ENCODE results near the gene MFSD2B.

The MFSD2B gene

DNA sequence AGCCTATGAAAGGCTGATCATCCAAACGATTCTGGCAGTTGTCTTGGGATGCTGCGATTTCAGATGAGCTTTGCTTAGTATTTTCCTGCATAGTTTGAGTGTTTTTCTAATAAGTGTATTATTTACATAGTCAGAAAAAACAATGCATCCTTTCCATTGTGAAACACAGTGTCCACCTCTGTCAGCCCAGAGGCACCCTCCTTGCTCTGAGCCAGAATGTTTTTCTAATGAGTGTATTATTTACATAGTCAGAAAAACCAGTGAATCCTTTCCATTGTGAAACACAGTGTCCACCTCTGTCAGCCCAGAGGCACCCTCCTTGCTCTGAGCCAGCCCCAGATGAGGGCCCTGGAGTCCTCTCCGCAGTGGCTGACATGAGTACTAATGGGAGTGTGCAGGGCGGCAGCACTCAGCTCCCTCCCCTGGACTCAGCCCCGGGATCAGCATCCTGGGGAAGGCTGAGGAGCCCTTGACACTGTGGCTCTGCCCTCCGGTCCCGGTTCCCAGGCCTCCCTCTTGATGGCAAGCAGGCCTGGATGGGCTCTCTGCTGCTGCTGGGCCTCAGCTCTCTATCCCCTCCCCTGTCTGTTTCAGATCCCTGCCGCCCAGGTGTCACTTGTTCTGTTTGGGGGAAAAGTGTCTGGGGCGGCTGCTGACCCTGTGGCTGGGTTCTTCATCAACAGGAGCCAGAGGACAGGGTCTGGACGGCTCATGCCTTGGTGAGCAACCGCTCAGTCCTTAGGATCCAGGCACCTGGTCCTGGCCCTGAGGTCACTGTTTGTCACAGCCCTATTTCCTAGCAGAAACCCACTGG is 5.9 kb downstream of the MFSD2B start:
- Histone ChIP-seq H3K4me2 (ENCODE audit: low read depth, low read length, poor library complexity, severe bottlenecking) (no peak overlapping the region), H3K36me3 (ENCODE audit: low read length) (no peaks in the 10 kb centered on the region), H3K9ac (ENCODE audit: low read length) (no peak overlapping the region), H2AFZ (ENCODE audit: low read depth, low read length, severe bottlenecking) (no peak overlapping the region), H3K4me3 (ENCODE audit: insufficient read depth, low read length, poor library complexity, severe bottlenecking) (no peak overlapping the region), H3F3A (ENCODE audit: insufficient read depth) (no peaks in the 10 kb centered on the region), H3K9me3 (ENCODE audit: insufficient read depth, low read length) (no peaks in the 10 kb centered on the region), H4K20me1 (ENCODE audit: low read depth, low read length) (no peaks in the 10 kb centered on the region), H3K27me3 (ENCODE audit: low read length) (no peaks in the 10 kb centered on the region), H3K27ac (ENCODE audit: low read depth, low read length) (no peak overlapping the region), H3K79me2 (ENCODE audit: insufficient read depth, low read length) (no peaks in the 10 kb centered on the region), H3K9me2 (replicated peaks; ENCODE audit: insufficient read depth, low read length) (no peaks in the 10 kb centered on the region)
- no peak for TF ChIP-seq EZH2phosphoT487 (conservative IDR thresholded peaks at IDR 0.05; ENCODE audit: low read length)

DNA sequence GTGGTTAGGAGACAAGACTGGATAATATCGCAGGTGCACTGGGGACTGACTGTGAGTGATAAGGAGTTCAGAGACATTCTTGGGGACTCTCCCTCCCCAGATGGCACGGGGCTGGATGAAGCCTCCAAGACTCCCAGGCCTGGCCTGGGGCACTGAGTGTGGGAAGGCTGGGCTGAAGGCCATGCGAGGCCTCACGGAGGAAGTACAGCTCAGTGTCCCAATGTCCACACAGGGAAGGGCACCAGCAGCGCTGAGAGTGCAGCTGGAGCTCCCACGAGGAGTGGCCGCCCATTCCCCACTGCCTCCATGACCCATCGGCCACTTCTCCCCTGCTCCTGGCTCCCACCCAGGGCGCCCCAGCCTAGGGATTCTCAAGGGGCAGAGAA is 6.5 kb downstream of the MFSD2B start:
- no peaks in the 10 kb centered on the region for H3K27me3 ChIP-seq (ENCODE audit: low read length)
- no peak overlapping the region for H3K4me3 ChIP-seq (ENCODE audit: insufficient read depth, low read length, poor library complexity, severe bottlenecking)
- no peaks in the 10 kb centered on the region for H3K79me2 ChIP-seq (ENCODE audit: insufficient read depth, low read length)
- no peak overlapping the region for H3K9ac ChIP-seq (ENCODE audit: low read length)
- TF ChIP-seq, protein P1, sequence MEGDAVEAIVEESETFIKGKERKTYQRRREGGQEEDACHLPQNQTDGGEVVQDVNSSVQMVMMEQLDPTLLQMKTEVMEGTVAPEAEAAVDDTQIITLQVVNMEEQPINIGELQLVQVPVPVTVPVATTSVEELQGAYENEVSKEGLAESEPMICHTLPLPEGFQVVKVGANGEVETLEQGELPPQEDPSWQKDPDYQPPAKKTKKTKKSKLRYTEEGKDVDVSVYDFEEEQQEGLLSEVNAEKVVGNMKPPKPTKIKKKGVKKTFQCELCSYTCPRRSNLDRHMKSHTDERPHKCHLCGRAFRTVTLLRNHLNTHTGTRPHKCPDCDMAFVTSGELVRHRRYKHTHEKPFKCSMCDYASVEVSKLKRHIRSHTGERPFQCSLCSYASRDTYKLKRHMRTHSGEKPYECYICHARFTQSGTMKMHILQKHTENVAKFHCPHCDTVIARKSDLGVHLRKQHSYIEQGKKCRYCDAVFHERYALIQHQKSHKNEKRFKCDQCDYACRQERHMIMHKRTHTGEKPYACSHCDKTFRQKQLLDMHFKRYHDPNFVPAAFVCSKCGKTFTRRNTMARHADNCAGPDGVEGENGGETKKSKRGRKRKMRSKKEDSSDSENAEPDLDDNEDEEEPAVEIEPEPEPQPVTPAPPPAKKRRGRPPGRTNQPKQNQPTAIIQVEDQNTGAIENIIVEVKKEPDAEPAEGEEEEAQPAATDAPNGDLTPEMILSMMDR (IDR thresholded peaks at IDR 0.05; ENCODE audit: insufficient read depth, low read length, poor library complexity, severe bottlenecking) = no peak
- no peak for TF ChIP-seq EZH2phosphoT487 (conservative IDR thresholded peaks at IDR 0.05; ENCODE audit: low read length)
- no peaks in the 10 kb centered on the region for H3K9me2 ChIP-seq (replicated peaks; ENCODE audit: insufficient read depth, low read length)
- H3K27ac ChIP-seq (ENCODE audit: low read depth, low read length) = no peak overlapping the region
- H3F3A ChIP-seq (ENCODE audit: insufficient read depth) = no peaks in the 10 kb centered on the region
- no peaks in the 10 kb centered on the region for H4K20me1 ChIP-seq (ENCODE audit: low read depth, low read length)
- no peaks in the 10 kb centered on the region for H3K36me3 ChIP-seq (ENCODE audit: low read length)
- H2AFZ ChIP-seq (ENCODE audit: low read depth, low read length, severe bottlenecking) = no peak overlapping the region
- H3K9me3 ChIP-seq (ENCODE audit: insufficient read depth, low read length) = no peaks in the 10 kb centered on the region
- H3K4me2 ChIP-seq (ENCODE audit: low read depth, low read length, poor library complexity, severe bottlenecking) = no peak overlapping the region

DNA sequence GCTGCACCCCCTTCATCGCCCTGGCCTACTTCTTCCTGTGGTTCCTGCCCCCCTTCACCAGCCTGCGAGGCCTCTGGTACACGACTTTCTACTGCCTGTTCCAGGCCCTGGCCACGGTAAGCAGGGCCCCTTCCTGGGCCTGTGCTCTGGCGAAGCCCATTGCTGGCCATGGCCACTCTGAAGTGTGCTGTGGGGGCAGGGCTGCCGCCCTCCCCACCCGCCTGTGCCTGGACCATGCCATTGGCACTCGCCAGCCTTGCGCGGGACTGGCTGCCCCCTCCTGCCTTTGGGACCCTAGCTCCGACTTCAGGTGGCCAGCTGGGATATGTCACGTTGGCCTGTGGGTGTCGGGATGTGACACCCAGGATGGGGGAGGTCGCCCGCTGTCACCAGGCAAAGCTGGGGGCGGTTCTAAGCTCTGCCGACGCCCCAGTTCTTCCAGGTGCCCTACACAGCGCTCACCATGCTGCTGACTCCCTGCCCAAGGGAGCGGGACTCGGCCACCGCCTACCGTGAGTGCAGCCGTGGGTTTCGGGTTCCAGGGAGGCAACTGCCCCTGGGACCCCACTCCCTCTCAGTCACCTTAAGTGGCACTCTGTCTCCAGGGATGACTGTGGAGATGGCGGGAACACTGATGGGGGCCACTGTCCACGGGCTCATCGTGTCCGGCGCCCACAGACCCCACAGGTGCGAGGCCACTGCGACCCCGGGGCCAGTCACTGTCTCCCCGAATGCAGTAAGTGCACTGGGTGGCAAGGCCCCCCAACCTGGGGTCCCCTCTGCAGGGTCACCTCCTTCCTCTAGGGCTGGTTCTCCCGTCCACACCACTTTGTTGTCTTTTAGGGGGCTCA is 7.2 kb downstream of the MFSD2B start:
- Histone ChIP-seq H3K79me2 (ENCODE audit: insufficient read depth, low read length) (no peaks in the 10 kb centered on the region), H4K20me1 (ENCODE audit: low read depth, low read length) (no peaks in the 10 kb centered on the region), H3K27me3 (ENCODE audit: low read length) (no peaks in the 10 kb centered on the region), H3K27ac (ENCODE audit: low read depth, low read length) (no peak overlapping the region), H3K9me2 (replicated peaks; ENCODE audit: insufficient read depth, low read length) (no peaks in the 10 kb centered on the region), H3K36me3 (ENCODE audit: low read length) (no peaks in the 10 kb centered on the region), H3K4me3 (ENCODE audit: insufficient read depth, low read length, poor library complexity, severe bottlenecking) (no peak overlapping the region), H3K9me3 (ENCODE audit: insufficient read depth, low read length) (no peaks in the 10 kb centered on the region), H3K4me2 (ENCODE audit: low read depth, low read length, poor library complexity, severe bottlenecking) (no peak overlapping the region), H3F3A (ENCODE audit: insufficient read depth) (no peaks in the 10 kb centered on the region), H3K9ac (ENCODE audit: low read length) (no peak overlapping the region), H2AFZ (ENCODE audit: low read depth, low read length, severe bottlenecking) (no peak overlapping the region)
- TF ChIP-seq, protein P1 (IDR thresholded peaks at IDR 0.05; ENCODE audit: insufficient read depth, low read length, poor library complexity, severe bottlenecking) = no peak
- TF ChIP-seq EZH2phosphoT487 (conservative IDR thresholded peaks at IDR 0.05; ENCODE audit: low read length) = no peak

Data from SU-DHL-6 (cell line).